GM10248 (cell line): ENCODE data around the gene EFCAB8.

Source experiments
- CTCF ChIA-PET: fragments of 300-600 bp; sonication (Branson Sonifier 250); formaldehyde crosslinking; extraction: SDS; loops from one replicate; lab custom pipeline; 2021; ENCODE audit warnings: antibody characterized with exemption; lab: Yijun Ruan, JAX
- POLR2A ChIA-PET: fragments of 350-650 bp; sonication (Branson Sonifier 250); formaldehyde crosslinking; extraction: SDS; loops from one replicate; lab custom pipeline; 2020; ENCODE audit warnings: antibody characterized with exemption; lab: Yijun Ruan, JAX
- DNase-seq: peaks from one replicate; pipeline ENCODE4 v3.0.0; 2012; ENCODE audit errors: extremely low spot score
- CTCF ChIP-seq: IDR thresholded peaks from 2 replicates; pipeline ENCODE4 v1.5.1; 2012; ENCODE audit warnings: mild to moderate bottlenecking, low read depth; ENCODE audit errors: extremely low read depth, missing control alignments, control extremely low read depth

Gene EFCAB8

GRCh38 chr20:32819992-32820697, 38.6 kb upstream of the EFCAB8 start:
- CTCF ChIA-PET: interaction anchor here (0.8 to 2.2 kb wide), 6 partner anchors 10 to 42 kb away, joined by 3 to 7 read pairs (median 4); no protein-coding TSS in a partner anchor
- TF ChIP-seq CTCF: no peak

DNA sequence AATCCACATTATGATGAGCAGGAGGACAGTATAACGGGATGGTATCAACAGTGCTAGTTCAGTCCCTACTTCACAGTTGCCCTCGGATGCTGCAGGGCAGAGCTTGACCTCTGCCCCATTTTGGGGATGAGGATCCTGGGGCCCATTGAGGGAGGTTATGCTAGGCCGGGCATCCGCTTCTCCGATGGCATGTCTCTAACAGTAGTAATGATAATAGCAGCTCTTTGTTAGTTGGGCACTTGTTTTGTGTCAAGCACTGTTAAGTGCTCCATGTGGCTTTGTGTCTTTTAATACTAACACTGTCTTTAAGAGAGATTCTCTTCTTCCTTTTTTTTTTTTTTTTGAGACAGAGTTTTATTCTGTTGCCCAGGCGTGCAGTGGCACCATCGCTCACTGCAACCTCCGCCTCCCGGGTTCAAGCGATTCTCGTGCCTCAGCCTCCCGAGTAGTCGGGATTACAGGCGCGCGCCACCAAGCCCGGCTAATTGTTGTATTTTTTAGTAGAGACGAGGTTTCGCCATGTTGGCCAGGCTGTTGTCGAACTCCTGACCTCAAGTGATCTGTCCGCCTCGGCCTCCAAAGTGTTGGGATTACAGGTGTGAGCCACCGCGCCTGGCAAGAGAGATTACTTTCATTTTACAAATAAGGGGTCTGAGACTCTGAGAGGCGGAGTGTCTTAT, 37.9 kb upstream of the EFCAB8 start:
- no peak for DNase-seq
- ChIA-PET CTCF (interaction anchor here (0.7 to 2.2 kb wide), 7 partner anchors 9 to 44 kb away, joined by 3 to 7 read pairs (median 3); no protein-coding TSS in a partner anchor), POLR2A (interaction anchor here (1.6 kb wide), 1 partner anchor 9 kb away, joined by 5 read pairs; no protein-coding TSS in a partner anchor)
- TF ChIP-seq CTCF: no peak

More at GRCh38 chr20:32819992-32820697, 38.6 kb upstream of the EFCAB8 start:
- POLR2A ChIA-PET: interaction anchor here (0.6 to 1.6 kb wide), 4 partner anchors 10 to 986 kb away, joined by 4 to 5 read pairs (median 4); no protein-coding TSS in a partner anchor
- peak; percentile 82 for DNase-seq

DNA sequence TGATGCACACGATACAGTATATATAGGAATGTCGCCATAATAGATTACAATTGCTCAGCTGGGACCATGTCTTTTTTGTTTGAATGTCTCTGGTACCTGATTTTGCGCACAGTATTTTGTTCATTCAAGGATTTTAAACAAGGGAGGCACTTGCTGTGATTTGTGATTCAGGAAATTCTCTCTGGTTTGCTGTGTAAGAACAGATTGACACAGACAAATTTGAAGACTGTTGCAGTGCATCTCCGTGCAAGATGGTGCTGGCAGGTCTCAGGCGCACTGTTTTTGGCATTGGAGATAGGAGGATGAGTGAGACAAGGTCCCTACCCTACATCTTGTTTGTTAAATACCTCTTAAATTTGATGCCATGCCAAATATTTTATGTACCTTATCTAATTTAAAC, 36.5 kb upstream of the EFCAB8 start:
- no peak for TF ChIP-seq CTCF
- ChIA-PET POLR2A (interaction anchor here (0.8 kb wide), 1 partner anchor 8 kb away, joined by 3 read pairs; no protein-coding TSS in a partner anchor), CTCF (interaction anchor here (1.7 kb wide), 1 partner anchor 33 kb away, joined by 6 read pairs; no protein-coding TSS in a partner anchor)
- no peak for DNase-seq

DNA sequence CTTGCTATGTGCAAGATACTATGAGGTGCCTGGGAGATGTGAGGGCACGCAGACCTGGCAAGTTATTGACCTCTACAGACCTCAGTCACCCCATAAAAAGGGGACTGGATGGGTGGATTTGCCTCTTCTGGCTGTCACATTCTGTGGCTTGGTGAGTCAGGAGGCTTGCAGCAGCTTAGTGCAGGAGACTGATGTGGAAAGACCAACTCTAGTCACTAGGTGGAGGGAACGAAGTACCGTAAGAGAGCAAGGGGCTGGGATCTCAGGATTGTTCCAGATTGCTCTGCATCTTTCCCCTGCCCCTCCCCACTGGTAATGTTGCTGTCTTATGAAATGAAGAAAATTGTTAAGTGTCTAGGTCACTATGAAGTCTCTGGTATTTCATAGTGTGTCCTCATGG, 35.6 kb upstream of the EFCAB8 start:
- no peak for TF ChIP-seq CTCF
- no peak for DNase-seq
- POLR2A ChIA-PET: no interaction called here
- CTCF ChIA-PET: interaction anchor here (1.3 kb wide), 1 partner anchor 33 kb away, joined by 8 read pairs; no protein-coding TSS in a partner anchor

DNA sequence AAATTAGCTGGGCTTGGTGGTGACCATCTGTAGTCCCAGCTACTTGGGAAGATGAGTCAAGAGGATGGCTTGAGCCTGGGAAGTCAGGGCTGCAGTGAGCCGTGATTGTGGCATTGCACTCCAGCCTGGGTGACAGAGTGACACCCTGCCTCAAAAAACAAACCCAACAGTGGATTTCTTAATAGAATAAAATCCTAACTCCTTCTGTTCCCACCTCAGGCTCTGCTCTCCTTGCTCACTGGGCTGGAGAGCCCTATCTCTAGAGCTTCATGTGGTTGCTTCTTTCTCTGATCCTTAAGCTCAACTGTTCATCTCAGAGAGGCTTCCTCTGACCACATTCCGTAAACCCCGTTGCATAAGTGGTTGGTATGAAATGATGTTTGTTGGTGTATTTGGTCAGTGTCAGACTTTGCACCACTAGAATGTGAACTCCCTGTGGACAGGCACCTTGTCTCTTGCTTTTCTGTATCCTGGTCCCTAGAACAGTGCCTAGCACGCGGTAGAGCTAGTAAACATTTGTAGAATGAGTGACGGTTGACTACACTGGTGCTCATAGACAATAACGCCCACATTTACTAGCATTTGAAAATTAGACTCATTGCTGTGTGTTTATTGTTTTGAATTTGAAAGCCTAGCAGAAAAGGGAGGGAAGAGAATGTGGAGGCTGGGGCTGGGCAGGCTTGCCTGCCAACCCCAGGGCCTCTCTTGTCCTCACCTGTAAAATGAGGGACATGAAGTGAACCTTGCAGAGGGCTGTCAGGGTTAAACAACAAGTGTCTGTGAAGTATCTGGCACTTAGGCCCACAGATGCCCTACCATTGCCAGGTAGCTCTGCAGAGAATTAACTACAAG, 34.8 kb upstream of the EFCAB8 start:
- CTCF ChIA-PET: interaction anchor here (1.3 kb wide), 1 partner anchor 34 kb away, joined by 8 read pairs; no protein-coding TSS in a partner anchor
- no peak for TF ChIP-seq CTCF
- POLR2A ChIA-PET: interaction anchor here (0.7 kb wide), 1 partner anchor 153 kb away, joined by 4 read pairs; no protein-coding TSS in a partner anchor
- no peak for DNase-seq
